GM23338 (cell line): Measurements from ENCODE around the gene SEPTIN7. TPM values are rescaled to one million over a fixed set of nuclear protein-coding genes. Genes with fewer than 3 reads are reported as not detected.

ENCODE experiments used
- ATAC-seq: fragments of 200-7000 bp; cut with Tn5 transposase; 3 replicates; pipeline ENCODE4 v1.9.1; 2020
- DNase-seq: peaks from one replicate; pipeline ENCODE4 v3.0.0-alpha.2; 2015; ENCODE audit warnings: low spot score
- H2AFZ ChIP-seq: fragments of 200-600 bp; sonication (generic); 2 replicates; pipeline ENCODE4 v1.8.0; 2016; ENCODE audit warnings: antibody characterized with exemption, mild to moderate bottlenecking, moderate library complexity
- H3F3A ChIP-seq: fragments of 200-600 bp; sonication (generic); replicated peaks from 2 replicates; pipeline ENCODE4 v1.8.0; 2017; ENCODE audit warnings: antibody characterized with exemption, mixed run types, low read depth
- H3K27ac ChIP-seq: fragments of 200-600 bp; sonication (generic); 2 replicates; pipeline ENCODE4 v1.6.1; 2016; ENCODE audit warnings: low read depth
- H3K27me3 ChIP-seq: fragments of 200-600 bp; sonication (generic); 2 replicates; pipeline ENCODE4 v1.8.0; 2016; ENCODE audit warnings: mild to moderate bottlenecking, mixed run types, moderate library complexity; ENCODE audit not compliant: insufficient read depth
- H3K36me3 ChIP-seq: fragments of 200-600 bp; sonication (generic); 2 replicates; pipeline ENCODE4 v1.8.0; 2016; ENCODE audit warnings: mild to moderate bottlenecking; ENCODE audit not compliant: insufficient read depth
- H3K4me1 ChIP-seq: fragments of 200-600 bp; sonication (generic); 2 replicates; pipeline ENCODE4 v1.8.0; 2016; ENCODE audit warnings: mild to moderate bottlenecking, moderate library complexity; ENCODE audit not compliant: insufficient read depth
- H3K4me2 ChIP-seq: fragments of 200-600 bp; sonication (generic); 2 replicates; pipeline ENCODE4 v1.7.1; 2017; ENCODE audit warnings: mixed run types
- H3K4me3 ChIP-seq: fragments of 200-600 bp; sonication (generic); 2 replicates; pipeline ENCODE4 v1.6.1; 2016; ENCODE audit warnings: mixed run types
- H3K79me2 ChIP-seq: fragments of 200-600 bp; sonication (generic); replicated peaks from 2 replicates; pipeline ENCODE4 v1.8.0; 2017; ENCODE audit warnings: mild to moderate bottlenecking; ENCODE audit not compliant: insufficient read depth
- H3K9me2 ChIP-seq: fragments of 200-600 bp; sonication (generic); 2 replicates; pipeline ENCODE4 v1.8.0; 2017; ENCODE audit not compliant: insufficient read depth
- H4K20me1 ChIP-seq: fragments of 200-600 bp; sonication (generic); replicated peaks from 2 replicates; pipeline ENCODE4 v1.8.0; 2017; ENCODE audit warnings: mild to moderate bottlenecking; ENCODE audit not compliant: insufficient read depth
- H3K27ac Mint-ChIP-seq: 2 replicates; pipeline ENCODE4 v1.8.0; 2020; ENCODE audit warnings: inconsistent platforms, mild to moderate bottlenecking, moderate library complexity, mixed read lengths
- H3K27me3 Mint-ChIP-seq: 3 replicates; pipeline ENCODE4 v1.8.0; 2022; ENCODE audit warnings: low read depth, mild to moderate bottlenecking, moderate library complexity, mixed read lengths, inconsistent platforms; ENCODE audit not compliant: insufficient read depth, poor library complexity
- H3K36me3 Mint-ChIP-seq: 3 replicates; pipeline ENCODE4 v1.8.0; 2021; ENCODE audit warnings: low read depth, mild to moderate bottlenecking, inconsistent platforms, moderate library complexity, mixed read lengths
- H3K4me1 Mint-ChIP-seq: 3 replicates; pipeline ENCODE4 v1.8.0; 2020; ENCODE audit warnings: mild to moderate bottlenecking, inconsistent platforms, mixed read lengths
- H3K4me3 Mint-ChIP-seq: 3 replicates; pipeline ENCODE4 v1.8.0; 2021; ENCODE audit warnings: moderate library complexity, mild to moderate bottlenecking, inconsistent platforms, mixed read lengths
- H3K9me3 Mint-ChIP-seq: 3 replicates; pipeline ENCODE4 v1.8.0; 2020; ENCODE audit warnings: moderate library complexity, mild to moderate bottlenecking, inconsistent platforms, mixed read lengths
- CREB1 ChIP-seq: fragments of 250-450 bp; sonication (Bioruptor Pico); IDR thresholded peaks from 2 replicates; pipeline ENCODE4 v1.5.0; 2020; ENCODE audit warnings: low read depth, mild to moderate bottlenecking, moderate library complexity
- CTCF ChIP-seq, 2 experiments: fragments of 200-600 bp in 1 of 2; sonication (generic) in 1 of 2; conservative IDR thresholded peaks; 2 replicates each; pipeline versions ENCODE4 v1.5.1 to v1.6.1; 2016 to 2017; ENCODE audit warnings: antibody characterized with exemption in 2 of 2, low read depth in 2 of 2, mild to moderate bottlenecking in 2 of 2, moderate library complexity in 1 of 2
- EZH2 ChIP-seq: fragments of 200-600 bp; sonication (generic); IDR thresholded peaks from one replicate; pipeline ENCODE4 v1.8.0; 2017; ENCODE audit warnings: antibody characterized with exemption, mild to moderate bottlenecking, low read depth; ENCODE audit not compliant: unreplicated experiment
- EZH2phosphoT487 ChIP-seq: fragments of 200-600 bp; sonication (generic); IDR thresholded peaks from one replicate; pipeline ENCODE4 v1.8.1; 2018; ENCODE audit warnings: antibody characterized with exemption; ENCODE audit not compliant: unreplicated experiment
- NANOG ChIP-seq: IDR thresholded peaks from 2 replicates; pipeline ENCODE4 v1.6.1; 2016; ENCODE audit warnings: antibody characterized with exemption, borderline replicate concordance
- POLR2AphosphoS5 ChIP-seq: IDR thresholded peaks from 2 replicates; pipeline ENCODE4 v1.6.1; 2016; ENCODE audit warnings: antibody characterized with exemption, low read depth
- REST ChIP-seq: IDR thresholded peaks from one replicate; pipeline ENCODE4 v1.6.1; 2018; ENCODE audit warnings: antibody characterized with exemption; ENCODE audit not compliant: unreplicated experiment
- ZNF114 ChIP-seq: fragments of 250-450 bp; sonication (Bioruptor Pico); IDR thresholded peaks from 2 replicates; pipeline ENCODE4 v1.5.0; 2020; ENCODE audit warnings: mild to moderate bottlenecking, moderate library complexity
- ZNF331 ChIP-seq: fragments of 250-450 bp; sonication (Bioruptor Pico); IDR thresholded peaks from 2 replicates; pipeline ENCODE4 v1.5.0; 2020; ENCODE audit warnings: low read depth, mild to moderate bottlenecking, moderate library complexity
- ZNF462 ChIP-seq: fragments of 250-450 bp; sonication (Bioruptor Pico); IDR thresholded peaks from 2 replicates; pipeline ENCODE4 v1.5.0; 2020; ENCODE audit warnings: mild to moderate bottlenecking, moderate library complexity
- polyA plus RNA-seq: library from polyadenylated mRNA; unstranded; fragments of >200 nt; fragmentation: Nextera tagmentation; extraction: Ambion mirVana; gene quantifications from 2 replicates; pipeline ENCODE4 v1.2.1, GENCODE V29; 2016
- total RNA-seq: library from RNA; depleted of rRNA; stranded (reverse); fragments of >200 nt; shearing (Covaris generic); gene quantifications from 2 replicates; pipeline ENCODE4 v1.2.3, GENCODE V29; 2014

SEPTIN7 gene
- total and polyA plus RNA-seq, 2 experiments from 2014 or later: 210 to 499 TPM

DNA sequence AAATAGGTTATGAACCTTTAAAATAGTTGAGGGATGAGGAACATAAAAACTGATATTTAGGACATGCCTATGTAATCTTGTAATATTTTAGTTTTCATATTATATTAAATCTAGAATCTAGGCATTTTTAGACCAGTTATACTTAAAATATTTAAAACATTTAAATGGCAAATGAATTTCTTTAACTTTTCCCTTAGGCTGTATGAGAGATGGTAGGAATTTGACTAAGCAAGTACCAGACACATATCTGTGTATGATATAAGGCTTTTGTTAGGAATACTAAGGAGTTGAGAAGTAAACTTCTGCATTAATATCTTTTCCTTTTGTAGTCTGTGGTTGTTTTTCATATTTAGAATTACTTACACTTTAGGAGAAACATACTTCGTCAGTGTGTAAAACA, 25.1 kb downstream of the SEPTIN7 start (continued):
- no peak for TF ChIP-seq ZNF462 (CRISPR knock-in tag)
- no peak for TF ChIP-seq ZNF114 (CRISPR knock-in tag)
- TF ChIP-seq ZNF331 (CRISPR knock-in tag): no peak
- TF ChIP-seq REST: no peak
- no peak for TF ChIP-seq CREB1 (CRISPR knock-in tag)

- no peaks in the 10 kb centered on the region for H3K36me3 ChIP-seq
- Mint-ChIP-seq H3K4me1 (peaks cover 25% of the 10 kb centered on the region), H3K36me3 (peaks cover 10% of the 10 kb centered on the region), H3K9me3 (peaks cover 6% of the 10 kb centered on the region; the same call in 1 of the 3 replicates), H3K27me3 (no peaks in the 10 kb centered on the region), H3K4me3 (no peak overlapping the region), H3K27ac (no peak overlapping the region)
- DNase-seq (no peak), ATAC-seq (no peak)
- H2AFZ ChIP-seq: no peak overlapping the region
- H3F3A ChIP-seq: no peaks in the 10 kb centered on the region
- no peak overlapping the region for H3K4me2 ChIP-seq
- H3K9me2 ChIP-seq: no peaks in the 10 kb centered on the region
- no peaks in the 10 kb centered on the region for H3K27me3 ChIP-seq
- no peak overlapping the region for H3K27ac ChIP-seq
- H3K4me3 ChIP-seq: no peak overlapping the region
- H3K79me2 ChIP-seq: peaks cover 100% of the 10 kb centered on the region
- peaks cover 19% of the 10 kb centered on the region; the same call in 1 of the 2 replicates for H4K20me1 ChIP-seq
- H3K4me1 ChIP-seq: peaks cover 14% of the 10 kb centered on the region
- TF ChIP-seq NANOG (no peak), EZH2phosphoT487 (no peak), CTCF (conservative IDR thresholded peaks at IDR 0.05; ENCODE audit: low read depth in 2 of 2) (no peak), EZH2 (no peak), REST (no peak), ZNF331 (CRISPR knock-in tag) (no peak), POLR2AphosphoS5 (no peak), CREB1 (CRISPR knock-in tag) (no peak)
Observed at GRCh38 chr7:35826751-35827150, 25.9 kb downstream of the SEPTIN7 start.
